BLaER1 treated with 17β-estradiol and CSF1 and Interleukin-3, amounts not matched to agents 10 nM and 100 nM (cell line): ENCODE results near the gene ZNF148.

Experiments
- H3K27ac ChIP-seq, 11 experiments: shearing (Covaris generic); formaldehyde crosslinking; 2 replicates each; pipeline ENCODE4 v1.8.1; 2022
- H3K27me3 ChIP-seq, 11 experiments: shearing (Covaris generic); formaldehyde crosslinking; 2 replicates each; pipeline ENCODE4 v1.8.1; 2022
- H3K36me3 ChIP-seq, 11 experiments: shearing (Covaris generic); formaldehyde crosslinking; 2 replicates each; pipeline ENCODE4 v1.8.1; 2022
- H3K4me1 ChIP-seq, 10 experiments: shearing (Covaris generic); formaldehyde crosslinking; 2 replicates each; pipeline ENCODE4 v1.8.1; 2022
- H3K4me2 ChIP-seq, 11 experiments: shearing (Covaris generic); formaldehyde crosslinking; 2 replicates each; pipeline ENCODE4 v1.8.1; 2022
- H3K4me3 ChIP-seq, 10 experiments: shearing (Covaris generic); formaldehyde crosslinking; 2 replicates each; pipeline ENCODE4 v1.8.1; 2022
- H3K9ac ChIP-seq, 11 experiments: shearing (Covaris generic); formaldehyde crosslinking; 2 replicates each; pipeline ENCODE4 v1.8.1; 2022
- H3K9me3 ChIP-seq, 11 experiments: shearing (Covaris generic); formaldehyde crosslinking; replicated peaks in 1 of 11; 2 replicates each; pipeline ENCODE4 v1.8.1; 2022
- H4K20me1 ChIP-seq, 11 experiments: shearing (Covaris generic); formaldehyde crosslinking; 2 replicates each; pipeline ENCODE4 v1.8.1; 2022
- Cebpa-rat ChIP-seq, 11 experiments: shearing (Covaris generic); IDR thresholded peaks; 2 replicates each; pipeline ENCODE4 v1.8.1; 2022

The ZNF148 gene

DNA sequence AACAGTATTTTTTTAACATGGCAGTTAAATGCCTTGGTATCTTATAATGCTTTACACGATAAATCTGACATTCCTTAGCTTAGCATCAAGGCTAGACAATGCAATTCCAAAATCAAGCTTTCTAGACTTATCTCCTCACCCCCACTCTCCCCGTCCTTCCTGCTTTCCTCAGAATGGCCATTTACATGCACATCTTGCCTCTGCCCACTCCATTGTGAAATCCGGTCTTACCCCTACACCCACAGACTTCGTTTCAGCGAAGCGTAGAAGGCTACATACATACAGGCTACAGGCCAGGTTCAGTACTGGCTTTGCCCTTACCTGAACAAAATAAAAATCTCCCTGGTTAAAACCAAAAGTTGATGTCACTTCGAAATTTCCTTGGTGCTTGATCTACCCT, 104.0 kb downstream of the ZNF148 start:
- Histone ChIP-seq H3K9ac (no peak overlapping the region), H3K9me3 (peaks cover 0 to 33% (median 23%) of the 10 kb centered on the region in 11 experiments; a peak in 18 of 22 replicates), H3K4me1 (no peaks in the 10 kb centered on the region), H3K36me3 (peaks cover 51 to 94% (median 76%) of the 10 kb centered on the region in 11 experiments), H3K27ac (no peak overlapping the region), H3K4me2 (no peak overlapping the region), H4K20me1 (peaks cover 0 to 86% (median 4%) of the 10 kb centered on the region in 11 experiments; a peak in 8 of 22 replicates), H3K4me3 (no peak overlapping the region), H3K27me3 (peaks cover 0 to under 1% (median 0%) of the 10 kb centered on the region in 11 experiments; a peak in 2 of 22 replicates)
- TF ChIP-seq Cebpa-rat (IDR thresholded peaks at IDR 0.05): no peak

DNA sequence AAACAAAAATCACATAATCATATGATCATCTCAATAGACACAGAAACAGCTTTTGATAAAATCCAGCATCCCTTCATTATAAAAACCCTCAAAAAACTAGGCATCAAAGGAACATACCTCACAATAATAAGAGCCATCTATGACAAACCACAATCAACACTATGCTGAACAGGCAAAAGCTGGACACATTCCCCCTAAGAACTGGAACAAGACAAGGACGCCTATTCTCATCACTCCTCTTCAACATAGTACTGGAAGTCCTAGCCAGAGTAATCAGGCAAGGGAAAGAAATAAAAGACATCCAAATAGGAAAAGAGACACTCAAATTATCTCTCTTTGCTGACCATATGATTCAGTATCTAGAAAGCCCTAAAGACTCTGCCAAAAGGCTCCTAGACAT, 107.7 kb downstream of the ZNF148 start:
- H3K9ac ChIP-seq: no peak overlapping the region
- no peak overlapping the region for H3K27ac ChIP-seq
- peaks cover 0 to 33% (median 23%) of the 10 kb centered on the region in 11 experiments; a peak in 18 of 22 replicates for H3K9me3 ChIP-seq
- peaks cover 0 to 92% (median 8%) of the 10 kb centered on the region in 11 experiments; a peak in 9 of 22 replicates for H4K20me1 ChIP-seq
- H3K36me3 ChIP-seq: peaks cover 57 to 90% (median 67%) of the 10 kb centered on the region in 11 experiments
- TF ChIP-seq Cebpa-rat (IDR thresholded peaks at IDR 0.05): no peak
- no peak overlapping the region for H3K4me3 ChIP-seq
- peaks cover 0 to 38% (median 0%) of the 10 kb centered on the region in 11 experiments; a peak in 4 of 22 replicates for H3K27me3 ChIP-seq
- H3K4me2 ChIP-seq: no peak overlapping the region
- no peaks in the 10 kb centered on the region for H3K4me1 ChIP-seq

DNA sequence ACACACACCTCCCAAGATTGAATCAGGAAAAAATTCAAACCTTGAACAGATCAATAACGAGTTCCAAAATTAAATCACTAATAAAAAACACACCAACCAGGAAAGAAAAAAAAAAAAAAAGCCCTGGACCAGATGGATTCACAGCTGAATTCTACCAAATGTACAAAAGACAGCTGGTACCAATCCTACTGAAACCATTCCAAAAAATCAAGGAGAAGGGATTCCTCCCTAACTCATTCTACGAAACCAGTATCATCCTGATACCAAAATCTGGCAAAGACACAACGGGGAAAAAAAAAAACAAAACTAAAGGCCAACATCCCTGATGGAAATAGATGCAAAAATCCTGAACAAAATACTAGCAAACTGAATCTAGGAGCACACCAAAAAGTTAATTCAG, 108.2 kb downstream of the ZNF148 start:
- peaks cover 0 to 33% (median 23%) of the 10 kb centered on the region in 11 experiments; a peak in 18 of 22 replicates for H3K9me3 ChIP-seq
- no peaks in the 10 kb centered on the region for H3K4me1 ChIP-seq
- H3K27ac ChIP-seq: no peak overlapping the region
- peaks cover 0 to 43% (median 0%) of the 10 kb centered on the region in 11 experiments; a peak in 4 of 22 replicates for H3K27me3 ChIP-seq
- no peak overlapping the region for H3K4me2 ChIP-seq
- H3K4me3 ChIP-seq: no peak overlapping the region
- no peak overlapping the region for H3K9ac ChIP-seq
- H3K36me3 ChIP-seq: peaks cover 54 to 86% (median 64%) of the 10 kb centered on the region in 11 experiments
- TF ChIP-seq Cebpa-rat (IDR thresholded peaks at IDR 0.05): no peak
- H4K20me1 ChIP-seq: peaks cover 0 to 96% (median 8%) of the 10 kb centered on the region in 11 experiments; a peak in 9 of 22 replicates

DNA sequence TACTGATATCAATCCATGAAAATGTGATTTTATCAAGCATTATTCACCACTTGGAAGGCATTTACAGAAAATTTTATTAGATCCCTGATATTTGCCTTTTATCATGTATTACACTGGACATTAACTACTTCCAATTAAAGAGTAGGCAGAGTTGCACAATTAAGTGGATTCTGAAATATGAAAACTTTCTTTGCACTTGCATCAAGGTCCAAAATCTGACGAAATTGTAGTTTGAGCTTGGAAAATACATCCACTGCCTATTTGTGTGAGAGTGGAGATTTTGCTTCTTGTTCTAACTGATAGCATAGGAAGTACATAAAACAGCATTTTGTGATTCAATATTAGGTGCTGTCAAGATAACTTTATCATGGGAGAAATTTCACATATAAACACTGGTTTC, 113.0 kb downstream of the ZNF148 start:
- peaks cover 0 to 98% (median 6%) of the 10 kb centered on the region in 11 experiments; a peak in 11 of 22 replicates for H4K20me1 ChIP-seq
- H3K9ac ChIP-seq: no peak overlapping the region
- no peak overlapping the region for H3K4me2 ChIP-seq
- peaks cover 8 to 19% (median 13%) of the 10 kb centered on the region in 10 experiments; a peak in 19 of 20 replicates for H3K4me1 ChIP-seq
- no peak for TF ChIP-seq Cebpa-rat (IDR thresholded peaks at IDR 0.05)
- no peak overlapping the region for H3K27ac ChIP-seq
- peaks cover under 1 to 6% (median 4%) of the 10 kb centered on the region in 11 experiments for H3K9me3 ChIP-seq
- H3K27me3 ChIP-seq: peaks cover 0 to 73% (median 0%) of the 10 kb centered on the region in 11 experiments; a peak in 5 of 22 replicates
- peaks cover 18 to 73% (median 35%) of the 10 kb centered on the region in 11 experiments; a peak in 21 of 22 replicates for H3K36me3 ChIP-seq
- H3K4me3 ChIP-seq: no peak overlapping the region

DNA sequence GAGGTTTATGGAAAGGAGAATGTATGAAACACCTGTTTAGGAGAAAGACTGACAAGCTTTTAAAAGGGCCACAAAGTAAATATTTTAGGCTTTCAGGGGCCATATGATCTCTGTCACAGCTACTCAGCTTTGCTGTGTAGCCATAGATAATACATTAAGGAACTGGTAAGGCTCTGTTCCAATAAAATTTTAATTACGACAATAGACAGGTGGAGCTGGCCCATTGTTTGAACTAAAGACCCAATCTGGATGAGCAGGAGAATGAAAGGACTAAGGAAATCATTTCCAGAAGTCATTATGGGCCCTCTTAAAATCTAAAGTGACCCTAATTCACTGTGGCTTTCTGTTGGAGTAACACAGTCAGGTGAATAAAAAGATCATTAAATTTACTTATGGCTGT, 114.1 kb downstream of the ZNF148 start:
- no peak overlapping the region for H3K9ac ChIP-seq
- peaks cover 0 to 93% (median 6%) of the 10 kb centered on the region in 11 experiments; a peak in 9 of 22 replicates for H4K20me1 ChIP-seq
- no peak overlapping the region for H3K4me2 ChIP-seq
- H3K36me3 ChIP-seq: peaks cover 22 to 73% (median 38%) of the 10 kb centered on the region in 11 experiments
- peaks cover 12 to 16% (median 14%) of the 10 kb centered on the region in 11 experiments for H3K9me3 ChIP-seq
- no peak for TF ChIP-seq Cebpa-rat (IDR thresholded peaks at IDR 0.05)
- no peak overlapping the region for H3K27ac ChIP-seq
- H3K4me1 ChIP-seq: peaks cover 8 to 21% (median 15%) of the 10 kb centered on the region in 10 experiments; a peak in 19 of 20 replicates
- peaks cover 0 to 78% (median 0%) of the 10 kb centered on the region in 11 experiments; a peak in 6 of 22 replicates for H3K27me3 ChIP-seq
- H3K4me3 ChIP-seq: no peak overlapping the region

DNA sequence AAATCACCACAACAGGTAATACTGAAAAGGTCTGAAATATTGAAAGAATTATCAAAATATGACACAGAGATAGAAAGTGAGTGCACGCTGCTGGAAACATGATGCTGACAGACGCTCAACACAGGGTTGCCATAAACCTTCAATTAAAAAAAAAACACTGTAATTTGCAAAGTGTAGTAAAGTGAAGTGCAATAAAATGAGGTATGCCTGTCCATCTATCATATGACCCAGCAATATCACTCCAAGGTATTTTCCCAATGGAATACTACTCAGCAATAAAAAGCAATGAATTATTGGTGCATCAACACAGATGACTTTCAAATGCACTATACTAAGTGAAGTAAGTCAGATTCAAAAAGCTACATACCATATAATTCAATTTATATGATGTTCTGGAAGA, 115.0 kb downstream of the ZNF148 start:
- H4K20me1 ChIP-seq: peaks cover 0 to 92% (median 6%) of the 10 kb centered on the region in 11 experiments; a peak in 9 of 22 replicates
- no peak overlapping the region for H3K4me3 ChIP-seq
- H3K27me3 ChIP-seq: peaks cover 0 to 78% (median 0%) of the 10 kb centered on the region in 11 experiments; a peak in 6 of 22 replicates
- H3K4me2 ChIP-seq: no peak overlapping the region
- H3K36me3 ChIP-seq: peaks cover 29 to 73% (median 40%) of the 10 kb centered on the region in 11 experiments
- H3K4me1 ChIP-seq: peaks cover 8 to 21% (median 15%) of the 10 kb centered on the region in 10 experiments; a peak in 19 of 20 replicates
- peaks cover 20 to 25% (median 22%) of the 10 kb centered on the region in 11 experiments for H3K9me3 ChIP-seq
- H3K27ac ChIP-seq: no peak overlapping the region
- no peak overlapping the region for H3K9ac ChIP-seq
- no peak for TF ChIP-seq Cebpa-rat (IDR thresholded peaks at IDR 0.05)

DNA sequence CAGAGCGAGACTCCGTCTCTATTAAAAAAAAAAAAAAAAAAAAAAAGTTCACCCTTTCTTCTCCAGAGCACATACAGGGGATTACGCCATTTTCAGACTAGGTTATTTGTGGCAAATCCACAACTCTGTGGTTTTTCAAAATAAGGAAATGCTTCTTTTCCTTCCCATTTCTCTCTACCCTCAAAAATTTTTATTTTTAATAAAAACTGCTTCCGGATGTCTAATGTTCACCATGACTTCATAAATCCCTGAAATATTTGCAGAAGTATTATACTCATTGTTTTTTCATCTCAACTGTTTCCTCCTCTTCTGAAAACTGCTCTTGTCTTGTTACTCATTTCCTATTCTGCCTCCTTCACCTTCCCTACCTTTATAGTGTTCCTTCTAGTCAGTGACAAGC, 117.6 kb downstream of the ZNF148 start:
- Histone ChIP-seq H3K27me3 (peaks cover 0 to 74% (median 0%) of the 10 kb centered on the region in 11 experiments; a peak in 6 of 22 replicates), H3K9me3 (peaks cover 20 to 27% (median 25%) of the 10 kb centered on the region in 11 experiments), H3K9ac (peak overlapping the region in 2 of 11 experiments; percentile 28 to 50; a peak in 1 of 22 replicates), H3K27ac (peak overlapping the region in 9 of 11 experiments; percentile 23 to 75 (median 61); a peak in 15 of 22 replicates), H3K36me3 (peaks cover 19 to 71% (median 31%) of the 10 kb centered on the region in 11 experiments), H3K4me1 (peaks cover 15 to 38% (median 19%) of the 10 kb centered on the region in 10 experiments), H4K20me1 (peaks cover 0 to 92% (median 0%) of the 10 kb centered on the region in 11 experiments; a peak in 9 of 22 replicates), H3K4me3 (no peak overlapping the region; a peak in 1 of 20 replicates), H3K4me2 (peak overlapping the region; percentile 1 to 67 (median 53); a peak in 21 of 22 replicates)
- TF ChIP-seq Cebpa-rat (IDR thresholded peaks at IDR 0.05): no peak

DNA sequence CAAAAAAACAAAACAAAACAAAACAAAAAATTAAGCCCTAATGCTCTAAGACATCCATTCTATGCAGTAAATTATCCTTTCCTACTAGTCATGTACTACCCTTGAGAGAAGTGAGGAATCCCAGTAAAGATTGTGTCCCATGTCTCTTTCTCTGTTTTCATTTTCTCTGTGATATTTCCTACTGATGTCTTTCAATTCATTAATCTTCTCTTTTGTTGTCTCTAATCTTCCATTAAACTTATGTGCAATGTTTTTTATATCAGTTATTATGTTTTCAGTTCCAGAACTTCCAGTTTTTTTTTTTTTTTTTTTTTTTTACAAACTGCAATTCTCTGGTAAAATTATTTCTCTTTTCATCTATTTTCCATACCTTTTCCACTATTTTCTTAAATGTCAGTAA, 118.5 kb downstream of the ZNF148 start:
- Histone ChIP-seq H3K27ac (peak overlapping the region in 6 of 11 experiments; percentile 58 to 75 (median 62); a peak in 8 of 22 replicates), H3K27me3 (peaks cover 0 to 74% (median 0%) of the 10 kb centered on the region in 11 experiments; a peak in 6 of 22 replicates), H3K9me3 (peaks cover 20 to 30% (median 27%) of the 10 kb centered on the region in 11 experiments), H3K36me3 (peaks cover 24 to 74% (median 38%) of the 10 kb centered on the region in 11 experiments), H3K4me2 (no peak overlapping the region), H3K4me3 (peak overlapping the region in 7 of 10 experiments; percentile 16 to 47 (median 33); a peak in 6 of 20 replicates), H3K4me1 (peaks cover 15 to 38% (median 19%) of the 10 kb centered on the region in 10 experiments), H3K9ac (no peak overlapping the region), H4K20me1 (peaks cover 0 to 92% (median 0%) of the 10 kb centered on the region in 11 experiments; a peak in 9 of 22 replicates)
- TF ChIP-seq Cebpa-rat (IDR thresholded peaks at IDR 0.05): no peak

DNA sequence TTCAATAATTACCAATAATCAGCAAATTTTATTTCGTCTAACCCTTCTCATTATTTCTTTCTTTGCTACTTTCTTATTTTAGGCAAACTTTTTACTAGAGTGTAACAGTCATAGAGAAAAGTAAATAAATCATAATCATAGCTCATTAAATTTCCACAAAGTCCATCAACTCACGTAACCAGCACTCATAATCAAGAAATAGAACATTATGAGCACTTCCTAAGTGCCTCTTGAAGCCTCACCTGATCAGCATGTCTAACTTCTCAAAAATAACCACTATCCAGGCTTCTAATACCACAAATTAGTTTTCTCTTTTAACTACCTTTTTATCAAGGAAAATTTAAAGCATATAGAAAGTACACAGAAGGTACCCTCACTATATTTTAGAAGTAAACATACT, 124.2 kb downstream of the ZNF148 start:
- no peak overlapping the region for H3K4me3 ChIP-seq
- peaks cover 0 to 64% (median 0%) of the 10 kb centered on the region in 11 experiments; a peak in 5 of 22 replicates for H3K27me3 ChIP-seq
- peaks cover 0 to 24% (median 10%) of the 10 kb centered on the region in 10 experiments; a peak in 13 of 20 replicates for H3K4me1 ChIP-seq
- peaks cover 13 to 35% (median 22%) of the 10 kb centered on the region in 11 experiments for H3K9me3 ChIP-seq
- H3K9ac ChIP-seq: no peak overlapping the region
- no peak overlapping the region for H3K27ac ChIP-seq
- no peak overlapping the region for H3K4me2 ChIP-seq
- no peak for TF ChIP-seq Cebpa-rat (IDR thresholded peaks at IDR 0.05)
- peaks cover 24 to 87% (median 52%) of the 10 kb centered on the region in 11 experiments for H3K36me3 ChIP-seq
- H4K20me1 ChIP-seq: peaks cover 0 to 99% (median 0%) of the 10 kb centered on the region in 11 experiments; a peak in 5 of 22 replicates
